ENCODE results near the gene TOX3. TPM values are rescaled to one million over a fixed set of nuclear protein-coding genes. Genes with fewer than 3 reads are reported as not detected.

Gene TOX3
- total and polyA plus RNA-seq, 2 of the 13 experiments (the other 11 are each of a cell fraction or from before 2014, with no cell fraction given), result 14.5 to 98.6 TPM

GRCh38 chr16:52398021-52398420 lies 148.9 kb downstream of the TOX3 start:
- peak; percentile 47 for ATAC-seq
- no TSS peak for BruUV-seq (replicated peaks)
- 51% methylated on average over 1 of the region's 1 CpG for WGBS (ENCODE audit: low lambda C conversion rate)
- peak overlapping the region; percentile 45 for H3K4me2 ChIP-seq (ENCODE audit: low read depth, low read length)
- DNase-seq (ENCODE audit: low spot score), result peak; percentile 34
- no peak for FAIRE-seq
- ChIA-PET POLR2A (interaction anchor here (1.0 to 1.5 kb wide), 10 partner anchors 10 to 214 kb away, joined by 3 to 21 read pairs (median 6); partner anchors contain the start of gene TOX3), CTCF (ENCODE audit: low intra/inter-chr PET ratio, low total read pairs) (no interaction called here)
- H3K27ac ChIP-seq (ENCODE audit: extremely low read length, insufficient read depth, low read length), result peak overlapping the region; percentile 66
- no peaks in the 10 kb centered on the region for H4K20me1 ChIP-seq (ENCODE audit: insufficient read depth, low read length)
- H2AFZ ChIP-seq (ENCODE audit: low read length), result no peak overlapping the region
- no peaks in the 10 kb centered on the region for H3K27me3 ChIP-seq (ENCODE audit: control insufficient read depth in 1 of 2, insufficient read depth in 2 of 2, low read length in 2 of 2)
- peak overlapping the region; percentile 14; the same call in 1 of the 2 replicates for H3K9ac ChIP-seq (ENCODE audit: insufficient read depth, low read depth, low read length)
- H3K79me2 ChIP-seq (ENCODE audit: insufficient read depth, low read length), result no peaks in the 10 kb centered on the region
- H3K4me1 ChIP-seq (ENCODE audit: insufficient read depth, low read length), result peaks cover 28% of the 10 kb centered on the region
- in situ Hi-C loops (cut with HindIII; ENCODE audit: extremely low pct_ligation_motif_present, low pct_unique_long_range_greater_than_20kb), result no loop called here
- H3K4me3 ChIP-seq (replicated peaks in 1 of 3; ENCODE audit: insufficient read depth in 1 of 3, low read depth in 2 of 3, low read length in 3 of 3), result no peak overlapping the region
- no peaks in the 10 kb centered on the region for H3K36me3 ChIP-seq (replicated peaks in 1 of 2; ENCODE audit: control insufficient read depth in 1 of 2, insufficient read depth in 2 of 2, low read length in 2 of 2)
- H3K9me3 ChIP-seq (ENCODE audit: low read length), result 0 out of 2 replicates have a peak, but pooled peaks cover 5% of the 10 kb centered on the region
- intact Hi-C loops (cut with micrococcal nuclease; ENCODE audit: unreplicated experiment), result loop anchor here (1.0 to 5.0 kb wide), 4 partner anchors 10 to 149 kb away; partner anchors contain the start of gene TOX3
- peak; percentile 15 for TF ChIP-seq TEAD3 (CRISPR knock-in tag; optimal IDR thresholded peaks at IDR 0.05; ENCODE audit: borderline replicate concordance)
- TF ChIP-seq, protein P1, sequence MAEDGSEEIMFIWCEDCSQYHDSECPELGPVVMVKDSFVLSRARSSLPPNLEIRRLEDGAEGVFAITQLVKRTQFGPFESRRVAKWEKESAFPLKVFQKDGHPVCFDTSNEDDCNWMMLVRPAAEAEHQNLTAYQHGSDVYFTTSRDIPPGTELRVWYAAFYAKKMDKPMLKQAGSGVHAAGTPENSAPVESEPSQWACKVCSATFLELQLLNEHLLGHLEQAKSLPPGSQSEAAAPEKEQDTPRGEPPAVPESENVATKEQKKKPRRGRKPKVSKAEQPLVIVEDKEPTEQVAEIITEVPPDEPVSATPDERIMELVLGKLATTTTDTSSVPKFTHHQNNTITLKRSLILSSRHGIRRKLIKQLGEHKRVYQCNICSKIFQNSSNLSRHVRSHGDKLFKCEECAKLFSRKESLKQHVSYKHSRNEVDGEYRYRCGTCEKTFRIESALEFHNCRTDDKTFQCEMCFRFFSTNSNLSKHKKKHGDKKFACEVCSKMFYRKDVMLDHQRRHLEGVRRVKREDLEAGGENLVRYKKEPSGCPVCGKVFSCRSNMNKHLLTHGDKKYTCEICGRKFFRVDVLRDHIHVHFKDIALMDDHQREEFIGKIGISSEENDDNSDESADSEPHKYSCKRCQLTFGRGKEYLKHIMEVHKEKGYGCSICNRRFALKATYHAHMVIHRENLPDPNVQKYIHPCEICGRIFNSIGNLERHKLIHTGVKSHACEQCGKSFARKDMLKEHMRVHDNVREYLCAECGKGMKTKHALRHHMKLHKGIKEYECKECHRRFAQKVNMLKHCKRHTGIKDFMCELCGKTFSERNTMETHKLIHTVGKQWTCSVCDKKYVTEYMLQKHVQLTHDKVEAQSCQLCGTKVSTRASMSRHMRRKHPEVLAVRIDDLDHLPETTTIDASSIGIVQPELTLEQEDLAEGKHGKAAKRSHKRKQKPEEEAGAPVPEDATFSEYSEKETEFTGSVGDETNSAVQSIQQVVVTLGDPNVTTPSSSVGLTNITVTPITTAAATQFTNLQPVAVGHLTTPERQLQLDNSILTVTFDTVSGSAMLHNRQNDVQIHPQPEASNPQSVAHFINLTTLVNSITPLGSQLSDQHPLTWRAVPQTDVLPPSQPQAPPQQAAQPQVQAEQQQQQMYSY (CRISPR knock-in tag; IDR thresholded peaks at IDR 0.05), result no peak
- TF ChIP-seq, protein P2, sequence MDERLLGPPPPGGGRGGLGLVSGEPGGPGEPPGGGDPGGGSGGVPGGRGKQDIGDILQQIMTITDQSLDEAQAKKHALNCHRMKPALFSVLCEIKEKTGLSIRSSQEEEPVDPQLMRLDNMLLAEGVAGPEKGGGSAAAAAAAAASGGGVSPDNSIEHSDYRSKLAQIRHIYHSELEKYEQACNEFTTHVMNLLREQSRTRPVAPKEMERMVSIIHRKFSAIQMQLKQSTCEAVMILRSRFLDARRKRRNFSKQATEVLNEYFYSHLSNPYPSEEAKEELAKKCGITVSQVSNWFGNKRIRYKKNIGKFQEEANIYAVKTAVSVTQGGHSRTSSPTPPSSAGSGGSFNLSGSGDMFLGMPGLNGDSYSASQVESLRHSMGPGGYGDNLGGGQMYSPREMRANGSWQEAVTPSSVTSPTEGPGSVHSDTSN (CRISPR knock-in tag; IDR thresholded peaks at IDR 0.05), result no peak
- no peak for TF ChIP-seq HDAC1 (CRISPR knock-in tag; IDR thresholded peaks at IDR 0.05)
- TF ChIP-seq, protein P3, sequence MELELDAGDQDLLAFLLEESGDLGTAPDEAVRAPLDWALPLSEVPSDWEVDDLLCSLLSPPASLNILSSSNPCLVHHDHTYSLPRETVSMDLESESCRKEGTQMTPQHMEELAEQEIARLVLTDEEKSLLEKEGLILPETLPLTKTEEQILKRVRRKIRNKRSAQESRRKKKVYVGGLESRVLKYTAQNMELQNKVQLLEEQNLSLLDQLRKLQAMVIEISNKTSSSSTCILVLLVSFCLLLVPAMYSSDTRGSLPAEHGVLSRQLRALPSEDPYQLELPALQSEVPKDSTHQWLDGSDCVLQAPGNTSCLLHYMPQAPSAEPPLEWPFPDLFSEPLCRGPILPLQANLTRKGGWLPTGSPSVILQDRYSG (CRISPR knock-in tag; IDR thresholded peaks at IDR 0.05), result no peak
- no peak for TF ChIP-seq ZNF503 (CRISPR knock-in tag; IDR thresholded peaks at IDR 0.05)
- no peak for TF ChIP-seq RXRB (CRISPR knock-in tag; IDR thresholded peaks at IDR 0.05; ENCODE audit: borderline replicate concordance)
- no peak for TF ChIP-seq ZNF570 (CRISPR knock-in tag; IDR thresholded peaks at IDR 0.05; ENCODE audit: borderline replicate concordance)
- no peak for TF ChIP-seq ZNF746 (CRISPR knock-in tag; IDR thresholded peaks at IDR 0.05)
- TF ChIP-seq ZNF547 (CRISPR knock-in tag; IDR thresholded peaks at IDR 0.05), result no peak
- TF ChIP-seq, protein P4, sequence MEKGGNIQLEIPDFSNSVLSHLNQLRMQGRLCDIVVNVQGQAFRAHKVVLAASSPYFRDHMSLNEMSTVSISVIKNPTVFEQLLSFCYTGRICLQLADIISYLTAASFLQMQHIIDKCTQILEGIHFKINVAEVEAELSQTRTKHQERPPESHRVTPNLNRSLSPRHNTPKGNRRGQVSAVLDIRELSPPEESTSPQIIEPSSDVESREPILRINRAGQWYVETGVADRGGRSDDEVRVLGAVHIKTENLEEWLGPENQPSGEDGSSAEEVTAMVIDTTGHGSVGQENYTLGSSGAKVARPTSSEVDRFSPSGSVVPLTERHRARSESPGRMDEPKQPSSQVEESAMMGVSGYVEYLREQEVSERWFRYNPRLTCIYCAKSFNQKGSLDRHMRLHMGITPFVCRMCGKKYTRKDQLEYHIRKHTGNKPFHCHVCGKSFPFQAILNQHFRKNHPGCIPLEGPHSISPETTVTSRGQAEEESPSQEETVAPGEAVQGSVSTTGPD (CRISPR knock-in tag; IDR thresholded peaks at IDR 0.05), result no peak
- TF ChIP-seq KLF9 (CRISPR knock-in tag; IDR thresholded peaks at IDR 0.05; ENCODE audit: low read depth), result no peak
- TF ChIP-seq ZNF44 (CRISPR knock-in tag; IDR thresholded peaks at IDR 0.05), result 0 out of 2 replicates have a peak, but pooled peaks have one; percentile 18
- TF ChIP-seq, protein P5, sequence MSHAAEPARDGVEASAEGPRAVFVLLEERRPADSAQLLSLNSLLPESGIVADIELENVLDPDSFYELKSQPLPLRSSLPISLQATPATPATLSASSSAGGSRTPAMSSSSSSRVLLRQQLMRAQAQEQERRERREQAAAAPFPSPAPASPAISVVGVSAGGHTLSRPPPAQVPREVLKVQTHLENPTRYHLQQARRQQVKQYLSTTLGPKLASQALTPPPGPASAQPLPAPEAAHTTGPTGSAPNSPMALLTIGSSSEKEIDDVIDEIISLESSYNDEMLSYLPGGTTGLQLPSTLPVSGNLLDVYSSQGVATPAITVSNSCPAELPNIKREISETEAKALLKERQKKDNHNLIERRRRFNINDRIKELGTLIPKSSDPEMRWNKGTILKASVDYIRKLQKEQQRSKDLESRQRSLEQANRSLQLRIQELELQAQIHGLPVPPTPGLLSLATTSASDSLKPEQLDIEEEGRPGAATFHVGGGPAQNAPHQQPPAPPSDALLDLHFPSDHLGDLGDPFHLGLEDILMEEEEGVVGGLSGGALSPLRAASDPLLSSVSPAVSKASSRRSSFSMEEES (CRISPR knock-in tag; IDR thresholded peaks at IDR 0.05), result no peak
